Erythroblast (primary cell): ENCODE data around the gene ZBTB46.

Experiments
- GATA1 ChIP-seq: IDR thresholded peaks from 2 replicates; pipeline ENCODE4 v1.6.1; 2011; ENCODE audit warnings: low read depth, mild to moderate bottlenecking, control low read depth, low read length, moderate library complexity
- POLR2A ChIP-seq: IDR thresholded peaks from 2 replicates; pipeline ENCODE4 v1.6.1; 2011; ENCODE audit warnings: mild to moderate bottlenecking, low read length

DNA sequence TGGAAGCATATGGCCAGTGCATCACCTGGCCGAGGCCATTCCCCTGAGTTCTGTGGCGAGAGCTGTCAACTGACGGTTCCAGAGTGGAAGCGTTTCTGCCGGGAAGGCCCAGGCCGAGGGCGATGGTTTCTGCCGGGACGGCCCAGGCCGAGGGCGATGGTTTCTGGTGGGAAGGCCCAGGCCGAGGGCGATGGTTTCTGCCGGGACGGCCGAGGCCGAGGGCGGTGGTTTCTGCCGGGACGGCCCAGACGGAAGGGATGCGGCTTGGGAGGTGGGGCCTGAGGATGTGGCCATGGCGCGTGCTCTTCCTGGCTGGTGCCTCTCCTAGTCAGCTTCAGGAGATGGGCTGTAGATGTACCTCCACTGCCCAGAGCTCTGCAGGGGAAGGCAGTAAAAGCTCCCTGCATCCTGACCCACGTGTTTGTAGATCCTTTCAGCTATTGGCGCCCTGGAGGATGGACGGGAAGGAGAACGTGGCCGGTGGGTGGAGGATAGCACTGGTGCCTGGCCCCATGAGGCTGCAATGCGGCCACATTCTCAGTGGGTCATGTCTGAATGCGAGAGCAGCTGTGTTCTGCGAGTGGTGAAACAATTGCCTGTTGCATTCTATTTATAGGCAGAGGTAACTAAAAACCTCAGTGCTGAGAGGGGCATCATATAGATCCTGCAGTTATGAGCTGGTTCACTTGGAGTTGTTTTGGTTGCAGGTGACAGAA lies 46.8 kb upstream of the ZBTB46 start:
- no peak for TF ChIP-seq POLR2A
- no peak for TF ChIP-seq GATA1
